Midbrain (tissue), 1 donor: ENCODE results near the gene NDUFB8.
"Not testable (repeated sequence)": the region's sequence is repeated elsewhere in the genome, so short reads cannot be mapped to it uniquely, and the experiment has no call there.

Experiments used
- DNase-seq: peaks from one replicate; lab custom pipeline; 2025; lab: John Stamatoyannopoulos, UW

The NDUFB8 gene

DNA sequence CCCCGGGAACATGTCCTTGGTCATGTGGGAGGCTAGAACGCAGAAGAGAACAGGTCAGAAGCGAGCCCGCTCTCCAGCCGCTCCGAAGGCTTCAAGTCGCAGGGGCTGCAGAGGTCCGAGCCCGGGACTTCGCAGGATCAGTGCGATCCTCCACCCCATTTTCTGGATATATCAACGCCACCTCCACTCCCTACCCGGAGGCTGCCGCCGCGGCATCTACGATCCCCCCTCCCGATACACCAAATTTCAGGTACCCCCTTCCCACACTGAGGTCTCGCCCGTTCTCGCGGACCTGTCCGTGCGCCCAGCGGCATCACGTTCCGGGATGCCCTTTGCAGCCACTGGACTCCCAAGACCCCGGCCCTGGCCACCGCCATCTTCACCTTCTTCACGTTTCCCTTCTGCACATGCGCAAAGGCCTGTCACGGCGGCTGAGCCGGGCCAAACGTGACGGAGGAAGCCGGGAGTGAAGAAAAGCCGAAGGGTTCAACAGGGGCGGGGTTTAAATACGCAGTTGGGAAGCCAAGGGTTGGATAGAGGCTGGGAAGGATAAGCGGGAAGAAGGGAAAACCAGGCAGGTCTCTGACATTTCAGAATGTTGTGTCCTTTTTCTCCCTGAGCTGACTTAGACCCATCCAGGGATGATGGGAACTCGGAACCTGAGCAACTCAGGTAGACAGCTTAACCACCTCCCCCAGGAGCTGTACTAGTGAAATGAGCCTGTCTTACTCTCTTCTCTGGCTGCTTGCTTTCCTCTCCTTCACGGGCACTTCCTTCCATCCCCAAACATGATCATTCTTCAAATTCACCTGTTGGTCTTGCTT, at the start of gene NDUFB8:
NDUFB8 (minus strand) TSS at position 397 of the 824 bp plus-strand sequence; CDS start at position 377, 20 bp downstream.
- DNase-seq = peak; percentile 91

DNA sequence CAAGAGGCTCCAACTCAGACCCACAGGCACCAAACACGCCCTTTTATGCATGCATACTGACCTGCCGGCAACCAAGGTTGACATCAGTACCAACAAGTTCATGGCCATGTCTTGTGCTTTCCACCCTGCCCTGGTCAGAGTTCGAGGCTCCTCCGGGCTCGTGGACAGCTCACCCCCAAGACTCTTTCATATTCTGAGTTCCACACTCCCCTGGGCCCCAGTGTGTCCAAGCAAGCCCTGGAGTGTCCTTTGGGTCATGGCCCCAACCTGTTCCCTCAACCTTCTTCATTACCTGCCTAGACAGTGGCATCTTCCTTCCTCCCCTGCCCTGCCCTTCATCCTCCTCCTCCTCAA, 46.6 kb upstream of the NDUFB8 start:
- no peak for DNase-seq

DNA sequence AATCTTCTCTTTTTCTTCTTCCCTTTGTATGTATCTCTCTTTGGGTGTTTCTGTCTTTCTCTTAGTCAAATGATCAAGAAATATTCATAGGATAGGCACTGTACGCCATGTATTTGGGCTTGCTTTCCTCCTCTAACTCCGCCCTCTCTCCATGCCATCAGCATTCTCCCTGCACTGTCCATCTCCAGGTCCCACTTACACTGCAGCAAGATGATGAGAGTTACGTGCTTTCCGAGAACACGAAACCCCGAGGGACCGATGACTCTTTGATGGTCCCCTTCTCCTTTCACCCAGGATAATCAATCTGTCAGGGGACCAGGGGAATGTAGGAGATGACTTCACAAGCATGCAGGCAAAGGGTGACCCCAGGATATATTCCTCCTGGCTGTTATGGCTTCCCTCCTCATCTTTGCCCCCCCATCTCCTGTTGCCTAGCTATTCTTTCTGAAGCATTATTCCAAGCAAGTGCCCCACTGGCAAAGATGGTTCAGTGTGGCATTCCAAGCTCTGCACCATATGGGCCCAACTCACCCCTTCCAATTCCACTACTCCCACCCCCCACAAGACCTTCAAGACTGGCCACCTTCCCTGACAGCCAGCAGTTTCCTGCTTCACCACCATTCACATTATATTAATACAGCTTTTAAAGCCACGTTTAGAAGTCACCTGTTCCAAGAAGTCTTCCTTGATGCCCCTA, 46.1 kb upstream of the NDUFB8 start:
- DNase-seq = no peak

DNA sequence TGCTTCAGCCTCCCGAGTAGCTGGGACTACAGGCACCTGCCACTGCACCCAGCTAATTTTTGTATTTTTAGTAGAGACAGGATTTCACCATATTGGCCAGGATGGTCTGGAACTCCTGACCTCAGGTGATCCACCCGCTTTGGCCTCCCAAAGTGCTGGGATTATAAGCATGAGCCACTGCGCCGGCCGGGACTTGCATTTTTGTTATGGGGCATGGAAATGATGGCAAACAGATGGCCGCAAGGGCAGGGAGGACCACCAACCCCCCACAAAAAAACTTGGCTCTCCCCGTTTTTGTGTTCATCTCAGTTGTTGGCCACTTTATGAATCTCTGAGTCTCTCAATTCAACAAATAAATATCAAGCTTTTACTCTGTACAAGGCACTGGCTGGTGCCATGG, 45.5 kb upstream of the NDUFB8 start:
- DNase-seq = not testable (repeated sequence)

DNA sequence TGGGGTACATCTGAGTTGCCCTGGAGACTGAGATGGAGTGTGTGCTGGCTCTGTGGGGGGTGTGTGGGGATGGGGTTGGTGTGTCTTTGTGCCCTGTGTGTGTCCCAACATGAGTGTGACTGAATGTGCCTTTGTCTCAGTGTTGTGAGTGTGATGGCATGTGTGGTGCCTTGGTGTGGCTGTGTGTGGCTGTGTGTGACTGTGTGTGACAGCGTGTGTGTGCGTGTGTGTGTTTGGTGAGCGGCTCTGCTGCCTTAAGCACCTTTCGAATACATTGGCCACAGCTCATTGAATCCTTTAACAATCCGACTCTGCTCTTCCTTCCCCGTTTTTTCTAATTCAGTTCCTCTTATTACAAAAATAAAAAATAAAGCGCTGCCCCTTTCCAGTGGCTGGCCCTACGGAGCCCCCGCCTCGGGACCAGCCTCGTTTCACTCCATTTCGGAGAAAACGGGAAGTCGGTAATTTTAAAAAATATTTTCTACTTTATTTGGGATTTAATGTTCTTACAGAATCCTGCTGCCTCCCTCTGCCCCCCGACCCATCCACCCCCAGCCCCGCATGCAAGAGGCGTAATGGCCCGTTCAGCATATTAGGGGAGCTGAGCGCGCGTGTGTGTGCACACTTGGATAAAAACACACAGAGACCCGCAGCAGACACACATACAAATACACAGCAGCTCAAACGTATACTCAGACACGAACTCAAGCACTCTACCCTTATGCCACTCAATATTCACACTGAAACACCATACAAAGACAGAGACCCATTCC, 41.6 kb upstream of the NDUFB8 start:
- no peak for DNase-seq

DNA sequence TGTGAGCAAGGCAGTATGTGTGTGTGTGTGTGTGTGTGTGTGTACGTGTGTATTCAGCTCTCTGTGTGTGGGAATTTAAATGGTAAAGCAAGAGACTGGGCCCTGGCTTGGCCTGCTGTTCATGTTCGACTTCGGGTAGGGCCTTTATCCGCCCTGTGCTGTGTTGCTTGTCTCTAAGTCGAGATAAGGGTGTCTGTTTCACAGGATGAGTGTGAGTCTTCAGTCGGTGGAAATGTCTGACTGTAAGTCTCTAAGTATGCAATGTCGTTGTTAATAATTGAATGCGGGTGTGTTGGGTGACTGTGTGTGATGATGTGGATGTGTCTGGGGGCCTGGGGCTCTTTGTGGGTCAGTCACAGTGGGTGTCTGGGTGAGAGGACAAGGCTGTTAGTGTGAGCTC, 40.8 kb upstream of the NDUFB8 start:
- no peak for DNase-seq

DNA sequence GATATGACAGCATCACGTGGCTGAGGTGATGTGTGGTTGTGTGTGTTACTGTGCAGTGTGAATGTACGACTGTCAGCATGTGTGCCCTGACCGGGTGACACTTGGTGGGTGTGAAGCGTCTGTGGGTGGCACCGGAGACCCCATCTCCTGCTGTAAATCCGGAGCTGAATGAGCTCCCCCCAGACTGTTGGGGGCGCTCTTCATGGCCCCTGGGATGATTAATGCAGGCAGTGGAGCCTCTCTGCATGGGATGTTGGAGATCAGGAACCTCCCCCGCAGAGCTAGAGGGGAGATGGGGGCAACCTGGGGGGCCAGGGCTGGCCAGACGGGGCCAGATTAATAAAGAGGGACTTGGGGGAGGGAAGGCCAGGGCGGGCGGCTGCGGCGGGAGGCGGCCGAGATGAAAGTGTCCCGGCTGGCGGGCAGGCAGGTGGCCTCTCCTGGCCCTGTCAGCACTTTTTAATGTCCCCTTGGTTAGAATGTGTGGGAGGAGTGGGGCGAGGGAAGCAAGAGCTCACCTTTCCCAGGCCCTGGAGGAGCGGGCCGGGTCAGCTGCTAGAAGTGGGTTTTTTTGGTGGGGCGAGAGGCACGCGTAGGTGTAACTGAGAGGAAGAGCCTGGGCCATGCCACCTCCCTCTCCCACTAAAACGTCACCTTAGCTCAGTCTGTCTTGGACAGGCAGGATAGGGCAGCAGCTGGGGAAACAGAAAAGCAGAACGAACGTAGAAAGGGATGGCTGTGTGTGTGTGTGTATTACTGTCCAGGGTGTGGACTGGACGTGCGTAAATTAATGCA, 40.2 kb upstream of the NDUFB8 start:
- no peak for DNase-seq

DNA sequence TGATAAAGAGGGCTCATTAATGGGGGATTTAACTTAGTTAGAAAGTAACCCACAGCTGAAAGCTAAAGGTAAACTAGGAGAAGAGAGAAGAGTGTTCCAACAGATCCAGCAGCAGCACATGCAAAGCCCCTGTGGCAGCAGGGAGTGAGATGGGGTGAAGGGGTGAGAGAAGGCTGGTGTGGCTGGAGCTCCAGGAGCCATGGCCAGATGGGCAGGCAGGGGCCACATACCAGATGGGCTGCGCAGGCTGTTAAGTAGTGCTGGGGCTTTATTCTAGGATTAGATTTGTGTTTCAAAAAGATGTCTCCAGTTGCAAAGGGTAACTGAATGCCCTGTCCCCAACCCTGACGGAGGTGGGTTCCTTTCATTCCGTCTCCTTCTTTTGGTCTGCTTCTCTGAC, 39.2 kb upstream of the NDUFB8 start:
- no peak for DNase-seq

DNA sequence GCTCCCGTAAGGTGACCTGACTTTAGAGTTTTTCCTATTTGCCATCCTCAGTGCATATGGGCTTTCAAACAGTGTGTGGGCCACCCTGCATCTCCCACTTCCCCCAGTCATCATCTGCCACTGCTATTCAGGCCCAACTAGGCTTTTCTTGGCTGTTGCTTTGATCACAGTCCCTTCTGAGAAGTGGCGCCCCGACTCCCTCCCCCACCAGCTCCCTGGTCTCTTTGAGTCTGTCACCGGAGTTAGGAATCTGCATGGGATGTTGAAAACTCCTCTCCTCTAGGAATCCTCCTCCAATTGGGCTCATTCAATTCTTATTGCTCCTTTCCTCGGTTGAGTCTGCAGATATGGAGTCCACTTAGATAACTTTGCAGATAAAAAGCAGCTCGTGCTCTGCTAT, 38.2 kb upstream of the NDUFB8 start:
- no peak for DNase-seq

DNA sequence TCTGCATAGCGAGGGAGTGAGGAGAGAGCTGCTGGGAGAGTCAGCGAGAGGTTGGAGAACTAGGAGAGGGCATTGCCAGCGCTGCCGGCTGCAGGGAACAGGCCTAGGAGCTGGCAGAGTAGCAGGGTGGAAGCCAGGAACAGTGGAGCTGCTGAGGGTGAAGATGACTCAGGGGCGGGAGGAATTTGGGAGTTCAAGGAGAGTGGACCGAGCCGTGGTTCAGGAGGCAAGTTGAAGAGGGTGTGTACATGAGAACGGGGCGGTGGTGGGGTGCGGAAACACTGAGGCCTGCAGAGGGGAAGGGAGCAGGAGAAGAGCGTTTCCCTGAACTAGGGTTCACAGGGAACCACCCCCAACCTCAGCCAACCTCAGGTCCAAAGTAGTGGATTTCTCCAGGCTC, 37.6 kb upstream of the NDUFB8 start:
- DNase-seq = no peak

DNA sequence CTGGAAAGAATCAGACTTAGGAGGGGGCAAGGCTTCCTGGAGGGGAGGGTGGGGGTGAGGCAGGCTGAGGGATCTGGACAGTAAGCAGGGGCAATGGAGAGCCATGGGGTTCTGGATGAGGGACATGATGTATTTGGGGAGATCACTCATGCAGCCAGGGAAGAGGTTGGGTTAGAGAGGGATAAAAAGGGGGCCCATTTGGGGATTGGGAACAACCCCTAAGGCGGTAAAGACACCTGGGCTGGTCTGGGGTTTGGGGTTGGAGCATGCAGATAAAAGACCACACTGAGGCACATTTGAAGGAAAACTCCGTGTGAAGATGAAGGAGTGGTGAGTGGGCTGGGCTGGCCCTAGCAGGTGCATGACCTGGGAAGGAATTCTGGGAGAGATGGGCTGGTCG, 36.9 kb upstream of the NDUFB8 start:
- DNase-seq = no peak

DNA sequence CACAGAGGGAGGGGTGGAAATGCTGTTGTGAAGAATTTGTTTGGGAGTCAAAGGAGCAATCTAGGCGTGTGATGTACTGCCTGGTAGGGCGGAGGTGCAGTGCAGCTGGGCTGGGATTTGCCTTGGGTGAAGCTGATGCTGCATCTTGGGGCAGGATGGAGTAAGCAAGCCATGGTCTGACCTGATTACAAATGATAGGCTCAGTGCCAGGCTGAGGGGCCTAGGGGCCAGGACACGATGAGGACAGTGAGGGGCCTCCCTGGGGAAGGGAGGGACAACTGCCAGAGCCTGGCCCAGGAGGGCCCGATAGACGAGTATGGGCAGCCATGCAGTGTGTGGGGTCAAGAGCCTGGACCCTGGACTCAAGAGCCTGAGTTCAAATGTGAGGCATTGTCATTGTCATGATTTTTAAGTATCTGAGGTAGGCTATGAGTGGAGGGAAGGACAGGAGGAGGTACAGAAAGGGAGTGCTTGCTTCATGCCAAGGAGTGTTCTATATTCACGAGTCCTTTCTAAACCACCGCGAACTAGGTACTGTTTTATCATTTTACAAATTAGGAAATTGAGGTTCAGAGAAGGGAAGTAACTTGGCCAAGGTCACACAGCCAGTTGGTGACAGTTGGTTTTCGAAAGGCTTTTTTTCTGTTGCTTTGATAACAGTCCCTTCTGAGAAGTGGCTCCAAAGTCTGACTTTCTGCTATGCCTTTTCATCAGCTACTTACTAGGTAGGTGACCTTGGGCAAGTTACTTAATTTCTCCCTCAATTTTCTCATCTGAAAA, 35.7 kb upstream of the NDUFB8 start:
- DNase-seq = no peak

DNA sequence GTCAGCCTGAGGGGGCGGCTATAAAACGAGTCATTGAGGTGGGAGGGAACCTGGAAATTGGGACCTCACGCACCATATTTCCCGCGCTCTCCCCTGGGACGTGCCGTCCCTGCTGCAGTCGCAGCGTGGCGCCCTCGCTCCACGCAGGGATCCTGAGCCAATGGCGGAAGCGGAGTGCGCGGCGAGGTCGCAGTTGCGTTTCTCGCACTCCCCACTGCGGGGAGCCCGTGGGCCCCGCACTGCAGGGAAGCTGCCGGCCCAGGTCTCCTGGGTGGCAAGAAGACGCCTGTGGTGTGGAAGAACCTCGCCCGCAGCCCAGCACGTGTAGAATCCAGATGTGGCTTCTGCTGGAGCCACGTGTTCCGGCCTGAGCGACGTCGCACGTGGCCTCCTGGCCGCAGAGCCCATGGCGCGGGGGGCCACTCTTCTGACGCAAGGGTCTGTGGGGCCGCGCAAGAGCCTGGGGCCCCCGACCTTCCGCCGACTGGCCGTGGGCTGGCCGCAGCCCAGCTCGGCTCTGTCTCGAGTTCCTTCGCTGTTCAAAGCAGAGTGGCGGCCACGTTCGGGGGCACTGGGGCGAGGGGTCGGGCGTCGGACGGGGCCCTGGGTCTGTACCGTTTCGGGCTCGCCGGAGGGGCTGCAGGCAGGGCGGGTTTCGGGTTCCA, 32.5 kb upstream of the NDUFB8 start:
- peak; percentile 73 for DNase-seq

DNA sequence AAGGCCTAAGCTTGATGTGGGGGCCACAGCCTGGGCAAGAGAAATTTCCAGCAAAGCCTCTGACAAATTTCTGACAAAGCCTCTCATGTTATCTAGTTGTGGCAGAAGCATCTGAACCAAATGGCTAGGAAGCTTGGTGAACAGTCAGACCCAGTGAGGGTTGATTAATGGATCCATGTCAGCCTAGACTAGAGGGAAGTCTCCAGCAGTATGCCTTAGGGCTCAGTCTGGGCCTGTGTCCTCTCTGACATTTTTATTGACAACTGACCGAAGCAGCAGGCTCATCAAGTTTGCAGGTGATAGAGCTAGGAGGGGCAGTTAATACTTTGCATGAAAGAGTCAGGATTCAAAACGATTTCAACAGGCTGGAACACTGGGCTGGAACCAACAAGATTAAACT, 31.3 kb upstream of the NDUFB8 start:
- DNase-seq = no peak

DNA sequence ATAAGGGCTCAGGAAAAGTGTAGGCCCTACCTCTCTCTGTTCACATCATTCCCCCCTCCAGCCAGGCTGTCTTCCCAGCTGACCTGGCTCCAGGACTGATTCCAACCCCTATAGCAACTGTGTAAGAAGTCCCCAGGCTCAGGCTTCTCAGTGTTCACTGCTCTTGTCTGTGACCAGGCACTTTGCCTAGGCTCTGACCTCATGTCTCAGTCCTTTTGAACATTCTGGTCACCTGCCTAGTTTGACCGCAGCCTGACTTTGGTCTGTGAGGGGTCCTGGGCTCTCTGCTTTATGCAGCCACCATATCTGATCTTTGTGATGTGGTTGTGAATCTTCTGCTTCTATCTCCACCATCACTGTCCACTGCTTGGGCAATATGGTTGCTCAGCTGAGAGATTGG, 30.6 kb upstream of the NDUFB8 start:
- DNase-seq = no peak

DNA sequence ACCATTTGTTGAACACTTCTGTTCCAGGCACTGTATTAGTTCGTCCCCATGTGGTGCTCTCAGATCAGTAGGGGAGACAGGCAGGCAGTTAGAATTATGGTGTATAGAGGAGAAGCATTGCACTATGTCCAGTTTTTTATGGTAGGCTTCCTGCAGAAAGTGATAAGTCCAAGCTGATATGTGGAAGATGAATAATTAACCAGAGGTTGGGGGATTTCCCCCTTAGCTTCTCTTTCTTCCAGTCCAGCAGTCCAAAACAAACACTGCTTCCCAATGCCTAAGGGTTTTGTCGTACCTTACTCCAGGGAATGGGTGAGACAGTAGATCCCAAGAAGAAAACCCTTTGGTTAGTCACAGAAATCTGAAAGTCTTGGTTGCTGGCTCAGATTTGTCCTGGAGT, 25.2 kb upstream of the NDUFB8 start:
- no peak for DNase-seq

DNA sequence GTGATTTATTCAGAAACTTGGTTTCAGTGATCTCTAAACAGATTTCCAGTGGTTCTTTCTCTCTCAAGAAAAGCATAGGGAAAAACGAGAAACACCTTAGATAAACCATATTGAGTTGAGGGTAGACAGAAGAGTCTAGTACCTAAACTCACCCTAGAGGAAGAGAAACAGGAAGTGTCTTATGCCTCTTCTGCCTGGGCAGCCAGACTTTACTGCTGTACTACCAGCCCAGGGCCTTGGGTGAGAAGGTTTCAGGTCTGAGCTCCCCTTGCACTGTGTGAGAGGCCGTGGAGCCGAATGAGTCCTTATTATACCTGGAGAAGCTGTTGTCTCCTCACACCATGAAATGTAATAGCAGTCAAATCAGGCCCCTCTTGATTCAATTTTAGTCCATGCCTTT, 24.3 kb upstream of the NDUFB8 start:
- DNase-seq = no peak

DNA sequence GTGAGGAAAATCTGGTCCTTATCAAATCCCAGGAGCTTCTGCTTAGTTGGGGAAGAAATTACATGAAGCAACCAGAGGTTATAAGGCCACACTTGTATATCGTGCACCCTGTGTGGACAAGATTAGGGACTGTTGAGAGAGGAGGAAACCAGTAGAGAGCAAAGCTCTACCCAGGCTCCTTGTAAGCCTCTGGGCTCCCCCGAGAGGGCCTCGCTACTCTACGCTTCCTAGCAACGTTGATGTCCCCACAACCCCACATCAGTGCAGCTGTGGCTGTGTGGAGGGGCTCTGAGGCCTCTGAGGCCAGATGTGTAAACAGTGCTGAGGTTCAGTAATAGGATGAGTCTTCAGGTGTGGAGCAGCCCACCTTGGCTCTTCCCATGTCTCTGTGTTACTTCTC, 22.1 kb upstream of the NDUFB8 start:
- no peak for DNase-seq

DNA sequence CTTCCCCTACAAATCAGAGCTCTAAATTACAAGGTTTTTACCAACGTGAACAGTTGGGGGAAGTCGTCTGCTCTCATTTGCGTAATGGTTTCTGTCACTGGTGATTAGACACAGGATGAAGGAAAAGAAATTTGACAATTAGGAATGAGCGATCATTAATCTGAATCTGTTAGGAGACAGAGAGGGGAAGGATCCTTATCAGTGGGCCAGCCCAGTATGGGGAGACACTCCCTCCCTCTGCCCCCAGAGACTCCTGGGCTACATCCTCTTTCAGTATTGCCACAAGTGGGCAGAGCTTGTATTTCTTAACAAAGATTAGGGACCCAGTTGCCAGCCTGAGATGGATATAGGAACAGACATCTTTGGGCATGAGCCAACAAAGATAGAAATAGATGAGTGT, 21.5 kb upstream of the NDUFB8 start:
- DNase-seq = no peak

DNA sequence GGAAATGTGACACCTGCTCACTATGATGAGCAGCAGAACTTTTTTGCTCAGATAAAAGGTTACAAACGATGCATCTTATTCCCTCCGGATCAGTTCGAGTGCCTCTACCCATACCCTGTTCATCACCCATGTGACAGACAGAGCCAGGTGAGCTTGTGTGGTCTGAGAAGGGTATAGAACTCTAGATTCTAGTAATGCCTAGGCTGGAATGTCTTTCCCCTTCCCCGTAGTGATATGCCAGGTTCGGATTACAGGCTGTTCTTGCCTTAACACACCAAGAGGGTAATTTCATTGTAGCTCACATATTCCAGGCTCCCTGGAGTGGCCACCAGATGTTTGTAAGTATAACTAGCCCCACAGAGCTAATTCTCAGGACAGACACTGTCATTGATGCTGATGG, 15.3 kb upstream of the NDUFB8 start:
- no peak for DNase-seq

DNA sequence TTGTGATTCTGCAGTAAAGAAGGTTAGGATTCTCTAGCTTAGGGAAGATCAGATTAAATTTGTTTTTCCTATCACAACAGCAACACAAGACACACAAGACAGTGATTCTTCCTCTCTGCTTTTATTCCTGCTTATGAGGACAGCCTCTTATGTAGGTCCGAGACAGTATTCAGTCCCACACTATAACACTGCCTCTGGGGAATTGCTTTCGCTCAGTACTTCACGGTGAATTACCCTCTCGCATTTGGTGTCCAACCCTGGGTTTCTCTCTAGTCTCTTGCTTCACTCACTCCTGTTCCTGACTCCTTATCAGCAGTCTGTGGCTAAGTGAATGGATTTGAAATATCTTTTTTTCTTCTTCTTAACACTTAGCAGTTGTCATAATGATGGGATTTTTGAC, 7.8 kb upstream of the NDUFB8 start:
- DNase-seq = no peak
